ENCODE data around the gene BAIAP2. TPM values are rescaled to one million over a fixed set of nuclear protein-coding genes. Genes with fewer than 3 reads are reported as not detected.

BAIAP2 gene
- total RNA-seq, 1 donor from 2014 or later, result 48.7 TPM

GRCh38 chr17:81045590-81046095 lies 10.7 kb downstream of the BAIAP2 start:
- H3K36me3 ChIP-seq (ENCODE audit: control insufficient read depth, insufficient read depth, low read length), result peaks cover 19% of the 10 kb centered on the region
- H3K27me3 ChIP-seq (ENCODE audit: control insufficient read depth, insufficient read depth, low read length), result no peaks in the 10 kb centered on the region
- H3K4me3 ChIP-seq (ENCODE audit: low read depth, low read length), result no peak overlapping the region
- no peak for TF ChIP-seq CTCF (IDR thresholded peaks at IDR 0.05; ENCODE audit: insufficient read depth, low read length, severe bottlenecking)
- DNase-seq (ENCODE audit: low read depth) (no peak), FAIRE-seq (no peak)

- peaks cover 22% of the 10 kb centered on the region for H3K36me3 ChIP-seq (ENCODE audit: control insufficient read depth, insufficient read depth, low read length)
- H3K27me3 ChIP-seq (ENCODE audit: control insufficient read depth, insufficient read depth, low read length), result no peaks in the 10 kb centered on the region
- DNase-seq (ENCODE audit: low read depth) (no peak), FAIRE-seq (no peak)
- H3K4me3 ChIP-seq (ENCODE audit: low read depth, low read length), result no peak overlapping the region
- TF ChIP-seq CTCF (IDR thresholded peaks at IDR 0.05; ENCODE audit: insufficient read depth, low read length, severe bottlenecking), result no peak
These were observed 11.3 kb downstream of the BAIAP2 start for GRCh38 chr17:81046132-81046769.

- Histone ChIP-seq H3K27me3 (ENCODE audit: control insufficient read depth, insufficient read depth, low read length) (no peaks in the 10 kb centered on the region), H3K36me3 (ENCODE audit: control insufficient read depth, insufficient read depth, low read length) (peaks cover 23% of the 10 kb centered on the region), H3K4me3 (ENCODE audit: low read depth, low read length) (no peak overlapping the region)
- no peak for DNase-seq (ENCODE audit: low read depth)
- no peak for FAIRE-seq
- no peak for TF ChIP-seq CTCF (IDR thresholded peaks at IDR 0.05; ENCODE audit: insufficient read depth, low read length, severe bottlenecking)
These were observed 11.9 kb downstream of the BAIAP2 start for GRCh38 chr17:81046770-81047359.

GRCh38 chr17:81048827-81049371 lies 13.9 kb downstream of the BAIAP2 start:
- peaks cover 33% of the 10 kb centered on the region for H3K36me3 ChIP-seq (ENCODE audit: control insufficient read depth, insufficient read depth, low read length)
- H3K27me3 ChIP-seq (ENCODE audit: control insufficient read depth, insufficient read depth, low read length), result no peaks in the 10 kb centered on the region
- no peak for FAIRE-seq
- no peak overlapping the region for H3K4me3 ChIP-seq (ENCODE audit: low read depth, low read length)
- DNase-seq (ENCODE audit: low read depth), result no peak
- TF ChIP-seq CTCF (IDR thresholded peaks at IDR 0.05; ENCODE audit: insufficient read depth, low read length, severe bottlenecking), result no peak

GRCh38 chr17:81049372-81049911 lies 14.5 kb downstream of the BAIAP2 start:
- Histone ChIP-seq H3K36me3 (ENCODE audit: control insufficient read depth, insufficient read depth, low read length) (peaks cover 31% of the 10 kb centered on the region), H3K4me3 (ENCODE audit: low read depth, low read length) (no peak overlapping the region), H3K27me3 (ENCODE audit: control insufficient read depth, insufficient read depth, low read length) (no peaks in the 10 kb centered on the region)
- TF ChIP-seq CTCF (IDR thresholded peaks at IDR 0.05; ENCODE audit: insufficient read depth, low read length, severe bottlenecking), result no peak
- DNase-seq (ENCODE audit: low read depth) (no peak), FAIRE-seq (no peak)

Data from bronchial epithelial cell (primary cell).